WERI-Rb-1 (cell line): ENCODE results near the gene CAMKMT.
"Not testable (repeated sequence)": the region's sequence is repeated elsewhere in the genome, so short reads cannot be mapped to it uniquely, and the experiment has no call there.

Experiments
- DNase-seq: peaks from one replicate; pipeline ENCODE4 v3.0.0-alpha.2; 2020
- H3K27ac ChIP-seq: fragments of 250-450 bp; sonication (Bioruptor Pico); 2 replicates; pipeline ENCODE4 v1.5.1; 2020; ENCODE audit warnings: mild to moderate bottlenecking, moderate library complexity
- H3K27me3 ChIP-seq: fragments of 250-450 bp; sonication (Bioruptor Pico); 2 replicates; pipeline ENCODE4 v1.5.1; 2021; ENCODE audit warnings: mild to moderate bottlenecking, low read depth, moderate library complexity; ENCODE audit not compliant: insufficient read depth, severe bottlenecking
- H3K36me3 ChIP-seq: fragments of 250-450 bp; sonication (Bioruptor Pico); 2 replicates; pipeline ENCODE4 v1.5.1; 2020; ENCODE audit warnings: mild to moderate bottlenecking, moderate library complexity
- H3K4me3 ChIP-seq: 2 replicates; pipeline ENCODE4 v1.5.1; 2011; ENCODE audit warnings: low read depth, mild to moderate bottlenecking, control low read depth, low read length
- H3K9me3 ChIP-seq: fragments of 250-450 bp; sonication (Bioruptor Pico); 2 replicates; pipeline ENCODE4 v1.5.1; 2021; ENCODE audit warnings: mild to moderate bottlenecking, moderate library complexity; ENCODE audit not compliant: severe bottlenecking
- TF ChIP-seq, protein P1 (sequence below): IDR thresholded peaks from 2 replicates; pipeline ENCODE4 v1.5.1; 2011; ENCODE audit warnings: low read depth, mild to moderate bottlenecking, control low read depth, inconsistent platforms, low read length

The CAMKMT gene

DNA sequence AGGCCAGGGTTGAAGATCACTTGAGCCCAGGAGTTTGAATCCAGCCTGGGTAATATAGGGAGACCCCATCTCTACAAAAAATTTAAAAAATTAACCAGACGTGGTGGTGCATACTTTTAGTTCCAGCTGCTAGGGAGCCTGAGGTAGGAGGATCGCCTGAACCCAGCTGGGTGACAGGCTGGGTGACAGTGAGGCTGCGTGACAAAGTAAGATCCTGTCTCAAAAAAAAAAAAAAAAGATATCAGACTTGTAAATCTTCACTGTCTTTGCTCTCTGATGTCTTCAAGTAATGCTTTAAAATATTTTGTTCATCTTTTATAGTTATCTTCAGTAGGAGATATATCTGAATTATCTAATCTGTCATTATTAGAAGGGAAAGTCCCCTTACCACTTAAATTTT, 10.5 kb downstream of the CAMKMT start:
- H3K27ac ChIP-seq, result no peak overlapping the region
- H3K4me3 ChIP-seq, result no peak overlapping the region
- TF ChIP-seq, protein P1, sequence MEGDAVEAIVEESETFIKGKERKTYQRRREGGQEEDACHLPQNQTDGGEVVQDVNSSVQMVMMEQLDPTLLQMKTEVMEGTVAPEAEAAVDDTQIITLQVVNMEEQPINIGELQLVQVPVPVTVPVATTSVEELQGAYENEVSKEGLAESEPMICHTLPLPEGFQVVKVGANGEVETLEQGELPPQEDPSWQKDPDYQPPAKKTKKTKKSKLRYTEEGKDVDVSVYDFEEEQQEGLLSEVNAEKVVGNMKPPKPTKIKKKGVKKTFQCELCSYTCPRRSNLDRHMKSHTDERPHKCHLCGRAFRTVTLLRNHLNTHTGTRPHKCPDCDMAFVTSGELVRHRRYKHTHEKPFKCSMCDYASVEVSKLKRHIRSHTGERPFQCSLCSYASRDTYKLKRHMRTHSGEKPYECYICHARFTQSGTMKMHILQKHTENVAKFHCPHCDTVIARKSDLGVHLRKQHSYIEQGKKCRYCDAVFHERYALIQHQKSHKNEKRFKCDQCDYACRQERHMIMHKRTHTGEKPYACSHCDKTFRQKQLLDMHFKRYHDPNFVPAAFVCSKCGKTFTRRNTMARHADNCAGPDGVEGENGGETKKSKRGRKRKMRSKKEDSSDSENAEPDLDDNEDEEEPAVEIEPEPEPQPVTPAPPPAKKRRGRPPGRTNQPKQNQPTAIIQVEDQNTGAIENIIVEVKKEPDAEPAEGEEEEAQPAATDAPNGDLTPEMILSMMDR, result no peak
- no peaks in the 10 kb centered on the region for H3K9me3 ChIP-seq
- no peak for DNase-seq
- H3K36me3 ChIP-seq, result peaks cover 4% of the 10 kb centered on the region; the same call in 1 of the 2 replicates
- no peaks in the 10 kb centered on the region for H3K27me3 ChIP-seq

DNA sequence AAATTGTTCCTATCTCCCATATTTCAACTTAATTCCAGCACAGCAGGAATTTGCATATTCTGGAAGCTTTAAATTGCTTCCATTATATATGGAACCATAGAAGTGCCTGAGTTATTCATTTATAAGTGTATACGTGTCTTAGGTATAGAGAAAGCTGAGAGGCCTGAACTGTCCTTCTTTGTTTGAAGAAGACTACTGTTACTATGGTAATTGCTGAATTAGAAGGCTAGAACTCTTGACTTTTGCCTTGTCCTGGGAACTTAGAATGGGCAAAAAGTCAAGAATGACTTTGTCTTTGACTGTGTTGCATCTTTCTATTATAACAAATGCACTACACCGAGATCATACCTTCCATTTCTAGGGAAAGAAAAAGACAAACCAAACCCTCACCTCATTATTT, 15.7 kb downstream of the CAMKMT start:
- Histone ChIP-seq H3K4me3 (no peak overlapping the region), H3K9me3 (no peaks in the 10 kb centered on the region), H3K36me3 (peaks cover 4% of the 10 kb centered on the region; the same call in 1 of the 2 replicates), H3K27ac (no peak overlapping the region), H3K27me3 (no peaks in the 10 kb centered on the region)
- TF ChIP-seq, protein P1, result no peak
- DNase-seq, result no peak

DNA sequence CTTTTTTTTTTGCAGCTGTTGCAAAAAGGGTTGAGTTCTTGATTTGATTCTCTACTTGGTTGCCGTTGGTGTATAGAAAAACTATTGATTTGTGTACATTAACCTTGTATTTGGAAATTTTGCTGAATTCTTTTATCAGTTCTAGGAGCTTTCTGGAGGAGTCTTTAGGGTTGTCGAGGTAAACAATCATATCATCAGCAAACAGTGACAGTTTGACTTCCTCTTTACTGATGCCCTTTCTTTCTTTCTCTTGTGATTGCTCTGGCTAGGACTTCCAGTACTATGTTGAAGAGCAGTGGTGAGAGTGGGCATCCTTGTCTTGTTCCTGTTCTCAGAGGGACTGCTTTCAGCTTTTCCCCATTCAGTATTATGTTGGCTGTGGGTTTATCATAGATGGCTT, 23.5 kb downstream of the CAMKMT start:
- not testable (repeated sequence) for H3K4me3 ChIP-seq, H3K27ac ChIP-seq, H3K27me3 ChIP-seq, DNase-seq, H3K36me3 ChIP-seq, H3K9me3 ChIP-seq

DNA sequence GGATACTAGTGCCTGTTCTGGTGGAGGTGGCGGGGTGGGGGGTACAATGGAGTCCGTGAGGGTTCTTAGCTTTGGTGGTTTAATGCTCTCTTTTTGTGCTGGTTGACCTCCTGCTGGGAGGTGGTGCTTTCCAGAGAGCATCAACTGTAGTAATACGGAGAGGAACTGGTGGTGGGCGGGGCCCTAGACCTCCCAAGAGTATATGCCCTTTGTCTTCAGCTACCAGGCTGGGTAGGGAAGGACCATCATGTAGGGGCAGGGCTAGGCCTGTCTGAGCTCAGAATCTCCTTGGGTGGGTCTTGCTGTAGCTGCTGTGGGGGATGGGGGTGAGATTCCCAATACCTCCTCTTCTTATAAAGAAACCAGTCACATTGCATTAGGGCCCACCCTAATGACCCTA, 27.1 kb downstream of the CAMKMT start:
- Histone ChIP-seq H3K27me3 (no peaks in the 10 kb centered on the region), H3K9me3 (no peaks in the 10 kb centered on the region), H3K4me3 (no peak overlapping the region), H3K36me3 (no peaks in the 10 kb centered on the region), H3K27ac (no peak overlapping the region)
- no peak for DNase-seq
- TF ChIP-seq, protein P1, result no peak

DNA sequence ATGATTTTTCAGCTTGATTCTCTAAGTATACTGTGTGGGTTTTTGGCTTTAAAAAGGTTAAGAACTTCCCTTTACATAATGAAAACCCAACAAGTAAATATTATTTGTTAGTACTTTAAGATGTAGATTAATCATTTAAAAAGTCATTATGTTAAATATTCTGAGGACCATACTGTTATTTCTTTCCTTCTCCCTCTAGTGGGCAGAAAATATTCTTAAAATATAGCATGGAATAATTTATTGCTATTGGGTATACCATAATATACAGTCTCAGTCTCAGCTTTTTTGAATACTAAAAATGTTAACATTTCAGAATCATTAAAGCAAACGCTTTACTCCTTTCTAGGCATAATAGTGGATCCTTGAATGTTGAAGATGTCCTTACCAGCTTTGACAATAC, 28.1 kb downstream of the CAMKMT start:
- Histone ChIP-seq H3K9me3 (no peaks in the 10 kb centered on the region), H3K4me3 (no peak overlapping the region), H3K27me3 (no peaks in the 10 kb centered on the region), H3K27ac (no peak overlapping the region), H3K36me3 (no peaks in the 10 kb centered on the region)
- no peak for DNase-seq
- TF ChIP-seq, protein P1, result no peak

DNA sequence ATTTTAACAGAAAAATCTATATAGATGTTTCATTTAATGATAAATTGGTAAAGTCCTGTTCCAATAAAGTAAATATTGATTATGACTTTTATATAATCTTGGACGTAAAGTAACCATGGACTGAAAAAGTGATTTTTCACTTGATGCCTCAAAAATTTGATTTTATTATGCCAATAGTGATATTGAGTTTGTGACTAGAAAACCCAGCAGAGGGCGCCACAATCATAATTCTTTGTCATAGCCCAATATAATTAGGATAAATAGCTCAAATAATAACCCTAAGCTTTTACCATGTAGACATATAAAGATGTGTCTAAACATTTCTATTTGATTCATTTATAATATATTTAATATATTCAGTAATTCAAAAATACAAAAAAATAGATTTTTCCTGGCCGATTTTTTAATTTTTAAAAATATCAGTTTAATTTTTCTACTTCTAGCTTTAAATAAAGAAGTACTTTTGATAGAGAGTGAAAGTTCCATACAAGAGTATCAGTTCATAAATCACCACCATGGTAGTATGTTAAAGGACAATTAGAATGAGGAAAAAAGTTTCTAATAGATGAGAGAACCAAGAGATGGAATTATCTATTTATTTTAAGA, 30.7 kb downstream of the CAMKMT start:
- no peak overlapping the region for H3K27ac ChIP-seq
- no peaks in the 10 kb centered on the region for H3K36me3 ChIP-seq
- peak; percentile 58 for DNase-seq
- TF ChIP-seq, protein P1, result peak; percentile 17; the same call in 1 of the 2 replicates
- no peaks in the 10 kb centered on the region for H3K9me3 ChIP-seq
- no peak overlapping the region for H3K4me3 ChIP-seq
- no peaks in the 10 kb centered on the region for H3K27me3 ChIP-seq
